GM12878 (cell line): ENCODE measurements around the gene CCDC8.

Source experiments
- CTCF ChIP-seq, 3 experiments: IDR thresholded peaks in 2 of 3; conservative IDR thresholded peaks in 1 of 3; 2 replicates each; pipeline ENCODE4 v1.5.1; 2011; ENCODE audit warnings: low read depth in 3 of 3, low read length in 3 of 3, mild to moderate bottlenecking in 3 of 3, control low read depth in 2 of 3, moderate library complexity in 2 of 3, inconsistent platforms in 1 of 3, mixed read lengths in 1 of 3; ENCODE audit not compliant: control insufficient read depth in 2 of 3, insufficient read depth in 1 of 3; ENCODE audit errors: extremely low read depth in 1 of 3
- EP300 ChIP-seq, 2 experiments: fragments of 150-350 bp in 1 of 2; IDR thresholded peaks; 2 replicates each; pipeline ENCODE4 v1.6.1; 2011 to 2012; ENCODE audit warnings: low read depth in 2 of 2, low read length in 2 of 2, borderline replicate concordance in 1 of 2, improper control_type of control experiment in 1 of 2, inconsistent platforms in 1 of 2; ENCODE audit not compliant: control insufficient read depth in 1 of 2
- GABPA ChIP-seq: IDR thresholded peaks from 2 replicates; pipeline ENCODE4 v1.6.1; 2014; ENCODE audit warnings: antibody characterized with exemption, low read depth, mild to moderate bottlenecking, inconsistent platforms
- POLR2A ChIP-seq: IDR thresholded peaks from 2 replicates; pipeline ENCODE4 v1.6.1; 2011; ENCODE audit warnings: low read depth, mild to moderate bottlenecking, low read length
- SREBF2 ChIP-seq: IDR thresholded peaks from 2 replicates; pipeline ENCODE4 v1.6.1; 2012; ENCODE audit warnings: mild to moderate bottlenecking, low read length
- TAF1 ChIP-seq: IDR thresholded peaks from 2 replicates; pipeline ENCODE4 v1.6.1; 2011; ENCODE audit warnings: mild to moderate bottlenecking, low read depth, low read length, borderline replicate concordance
- USF2 ChIP-seq: IDR thresholded peaks from 2 replicates; pipeline ENCODE4 v1.6.1; 2011; ENCODE audit warnings: low read depth, low read length, improper control_type of control experiment, borderline replicate concordance
- YY1 ChIP-seq: IDR thresholded peaks from 2 replicates; pipeline ENCODE4 v1.6.1; 2011; ENCODE audit warnings: low read depth, mild to moderate bottlenecking, low read length
- TF ChIP-seq, protein P1 (sequence below): IDR thresholded peaks from 2 replicates; pipeline ENCODE4 v1.6.1; 2012; ENCODE audit warnings: mild to moderate bottlenecking, low read depth, low read length

- TF ChIP-seq TAF1, result no peak
- TF ChIP-seq POLR2A, result no peak
- TF ChIP-seq YY1, result no peak
- no peak for TF ChIP-seq EP300 (IDR thresholded peaks at IDR 0.05; ENCODE audit: borderline replicate concordance in 1 of 2, control insufficient read depth in 1 of 2, low read depth in 2 of 2, low read length in 2 of 2)
- TF ChIP-seq GABPA, result no peak
- TF ChIP-seq CTCF (IDR thresholded peaks at IDR 0.05 in 2 of 3, conservative IDR thresholded peaks at IDR 0.05 in 1 of 3; ENCODE audit: control insufficient read depth in 2 of 3, extremely low read depth in 1 of 3, insufficient read depth in 1 of 3, low read depth in 3 of 3, low read length in 3 of 3), result no peak
- TF ChIP-seq, protein P1, sequence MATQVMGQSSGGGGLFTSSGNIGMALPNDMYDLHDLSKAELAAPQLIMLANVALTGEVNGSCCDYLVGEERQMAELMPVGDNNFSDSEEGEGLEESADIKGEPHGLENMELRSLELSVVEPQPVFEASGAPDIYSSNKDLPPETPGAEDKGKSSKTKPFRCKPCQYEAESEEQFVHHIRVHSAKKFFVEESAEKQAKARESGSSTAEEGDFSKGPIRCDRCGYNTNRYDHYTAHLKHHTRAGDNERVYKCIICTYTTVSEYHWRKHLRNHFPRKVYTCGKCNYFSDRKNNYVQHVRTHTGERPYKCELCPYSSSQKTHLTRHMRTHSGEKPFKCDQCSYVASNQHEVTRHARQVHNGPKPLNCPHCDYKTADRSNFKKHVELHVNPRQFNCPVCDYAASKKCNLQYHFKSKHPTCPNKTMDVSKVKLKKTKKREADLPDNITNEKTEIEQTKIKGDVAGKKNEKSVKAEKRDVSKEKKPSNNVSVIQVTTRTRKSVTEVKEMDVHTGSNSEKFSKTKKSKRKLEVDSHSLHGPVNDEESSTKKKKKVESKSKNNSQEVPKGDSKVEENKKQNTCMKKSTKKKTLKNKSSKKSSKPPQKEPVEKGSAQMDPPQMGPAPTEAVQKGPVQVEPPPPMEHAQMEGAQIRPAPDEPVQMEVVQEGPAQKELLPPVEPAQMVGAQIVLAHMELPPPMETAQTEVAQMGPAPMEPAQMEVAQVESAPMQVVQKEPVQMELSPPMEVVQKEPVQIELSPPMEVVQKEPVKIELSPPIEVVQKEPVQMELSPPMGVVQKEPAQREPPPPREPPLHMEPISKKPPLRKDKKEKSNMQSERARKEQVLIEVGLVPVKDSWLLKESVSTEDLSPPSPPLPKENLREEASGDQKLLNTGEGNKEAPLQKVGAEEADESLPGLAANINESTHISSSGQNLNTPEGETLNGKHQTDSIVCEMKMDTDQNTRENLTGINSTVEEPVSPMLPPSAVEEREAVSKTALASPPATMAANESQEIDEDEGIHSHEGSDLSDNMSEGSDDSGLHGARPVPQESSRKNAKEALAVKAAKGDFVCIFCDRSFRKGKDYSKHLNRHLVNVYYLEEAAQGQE, result no peak
- TF ChIP-seq USF2, result no peak
- no peak for TF ChIP-seq SREBF2
Observed at GRCh38 chr19:46446021-46446420, 32.7 kb upstream of the CCDC8 start.
